Mammary epithelial cell (primary cell): Measurements from ENCODE around the gene PHLPP1.

Experiments used
- EZH2 ChIP-seq: IDR thresholded peaks from 2 replicates; pipeline ENCODE4 v1.6.1; 2012; ENCODE audit warnings: low read length, inconsistent platforms, borderline replicate concordance
- TF ChIP-seq, protein P1 (sequence below), 2 donors: IDR thresholded peaks in 1 of 2; conservative IDR thresholded peaks in 1 of 2; 2 replicates each; pipeline ENCODE4 v1.5.1; 2011 to 2012; ENCODE audit warnings: inconsistent platforms in 2 of 2, low read length in 2 of 2, mild to moderate bottlenecking in 2 of 2, control low read depth in 1 of 2, low read depth in 1 of 2; ENCODE audit not compliant: insufficient read depth in 1 of 2; ENCODE audit errors: extremely low read depth in 1 of 2

- TF ChIP-seq, protein P1, sequence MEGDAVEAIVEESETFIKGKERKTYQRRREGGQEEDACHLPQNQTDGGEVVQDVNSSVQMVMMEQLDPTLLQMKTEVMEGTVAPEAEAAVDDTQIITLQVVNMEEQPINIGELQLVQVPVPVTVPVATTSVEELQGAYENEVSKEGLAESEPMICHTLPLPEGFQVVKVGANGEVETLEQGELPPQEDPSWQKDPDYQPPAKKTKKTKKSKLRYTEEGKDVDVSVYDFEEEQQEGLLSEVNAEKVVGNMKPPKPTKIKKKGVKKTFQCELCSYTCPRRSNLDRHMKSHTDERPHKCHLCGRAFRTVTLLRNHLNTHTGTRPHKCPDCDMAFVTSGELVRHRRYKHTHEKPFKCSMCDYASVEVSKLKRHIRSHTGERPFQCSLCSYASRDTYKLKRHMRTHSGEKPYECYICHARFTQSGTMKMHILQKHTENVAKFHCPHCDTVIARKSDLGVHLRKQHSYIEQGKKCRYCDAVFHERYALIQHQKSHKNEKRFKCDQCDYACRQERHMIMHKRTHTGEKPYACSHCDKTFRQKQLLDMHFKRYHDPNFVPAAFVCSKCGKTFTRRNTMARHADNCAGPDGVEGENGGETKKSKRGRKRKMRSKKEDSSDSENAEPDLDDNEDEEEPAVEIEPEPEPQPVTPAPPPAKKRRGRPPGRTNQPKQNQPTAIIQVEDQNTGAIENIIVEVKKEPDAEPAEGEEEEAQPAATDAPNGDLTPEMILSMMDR (conservative IDR thresholded peaks at IDR 0.05 in 1 of 2, IDR thresholded peaks at IDR 0.05 in 1 of 2; ENCODE audit: extremely low read depth in 1 of 2, insufficient read depth in 1 of 2, low read depth in 1 of 2, low read length in 2 of 2): no peak
- TF ChIP-seq EZH2: no peak
These were observed 179.5 kb downstream of the PHLPP1 start for GRCh38 chr18:62894681-62895390.
